GM12878 (cell line): ENCODE data around the gene SH3BP1. TPM values are rescaled to one million over a fixed set of nuclear protein-coding genes. Genes with fewer than 3 reads are reported as not detected.

Experiments
- ATF7 ChIP-seq: fragments of 450-650 bp; IDR thresholded peaks from 2 replicates; pipeline ENCODE4 v1.6.1; 2016; ENCODE audit warnings: low read depth, mild to moderate bottlenecking
- CBX5 ChIP-seq: sonication (generic); IDR thresholded peaks from 2 replicates; pipeline ENCODE4 v1.6.1; 2016; ENCODE audit warnings: low read depth, moderate library complexity, mild to moderate bottlenecking, inconsistent platforms
- E2F8 ChIP-seq: fragments of 450-650 bp; IDR thresholded peaks from 2 replicates; pipeline ENCODE4 v1.6.1; 2018; ENCODE audit warnings: mild to moderate bottlenecking, low read depth, moderate library complexity; ENCODE audit not compliant: partially characterized antibody
- ESRRA ChIP-seq: IDR thresholded peaks from 2 replicates; pipeline ENCODE4 v1.6.1; 2012; ENCODE audit warnings: mild to moderate bottlenecking, low read length, improper control_type of control experiment
- EZH2 ChIP-seq: IDR thresholded peaks from 2 replicates; pipeline ENCODE4 v1.6.1; 2012; ENCODE audit warnings: low read depth, mild to moderate bottlenecking, control low read depth, inconsistent platforms, low read length, borderline replicate concordance; ENCODE audit not compliant: control insufficient read depth
- FOXM1 ChIP-seq: IDR thresholded peaks from 2 replicates; pipeline ENCODE4 v1.6.1; 2012; ENCODE audit warnings: low read depth, mild to moderate bottlenecking, inconsistent platforms, low read length, moderate library complexity
- HCFC1 ChIP-seq: fragments of 150-350 bp; IDR thresholded peaks from 2 replicates; pipeline ENCODE4 v1.6.1; 2014; ENCODE audit warnings: low read length
- IKZF1 ChIP-seq: fragments of 450-650 bp; conservative IDR thresholded peaks from 2 replicates; pipeline ENCODE4 v1.6.1; 2017; ENCODE audit warnings: antibody characterized with exemption, mild to moderate bottlenecking
- IRF4 ChIP-seq: IDR thresholded peaks from 2 replicates; pipeline ENCODE4 v1.6.1; 2011; ENCODE audit warnings: low read depth, low read length
- POLR2A ChIP-seq: IDR thresholded peaks from 2 replicates; pipeline ENCODE4 v1.6.1; 2011; ENCODE audit warnings: low read depth, mild to moderate bottlenecking, low read length
- REST ChIP-seq: IDR thresholded peaks from 2 replicates; pipeline ENCODE4 v1.6.1; 2012; ENCODE audit warnings: mild to moderate bottlenecking, low read depth, low read length
- SMC3 ChIP-seq: IDR thresholded peaks from 2 replicates; pipeline ENCODE4 v1.6.1; 2011; ENCODE audit warnings: low read length, improper control_type of control experiment, borderline replicate concordance
- SUZ12 ChIP-seq: fragments of 200-600 bp; sonication (generic); IDR thresholded peaks from one replicate; pipeline ENCODE4 v1.6.1; 2018; ENCODE audit warnings: antibody characterized with exemption, mild to moderate bottlenecking; ENCODE audit not compliant: unreplicated experiment
- USF1 ChIP-seq: IDR thresholded peaks from 2 replicates; pipeline ENCODE4 v1.6.1; 2011; ENCODE audit warnings: borderline replicate concordance, low read depth, mild to moderate bottlenecking, moderate library complexity, mixed read lengths, low read length; ENCODE audit not compliant: insufficient read depth; ENCODE audit errors: extremely low read length
- ZNF687 ChIP-seq: fragments of 450-650 bp; IDR thresholded peaks from 2 replicates; pipeline ENCODE4 v1.6.1; 2017; ENCODE audit warnings: mild to moderate bottlenecking, moderate library complexity
- polyA plus RNA-seq, 11 experiments: library from polyadenylated mRNA; depleted of rRNA in 4 of 11; unstranded in 6 of 11; stranded (reverse) in 5 of 11; fragments of >200 nt; fragmentation: Nextera tagmentation in 4 of 11; fragmentation: Illumina TruSeq in 1 of 11; extraction: Ambion mirVana in 4 of 11; extraction: Trizol in 1 of 11; gene quantifications; 1 replicate in 1 of 11; 2 replicates in 10 of 11; pipeline versions ENCODE4 v1.2.1 to v1.2.3, GENCODE V29; 2011 to 2016; ENCODE audit warnings: inconsistent platforms in 2 of 11, missing spikeins in 2 of 11, low read depth in 1 of 11
- total RNA-seq, 4 experiments: library from RNA; depleted of rRNA in 3 of 4; stranded (reverse); fragments of >200 nt in 3 of 4; fragmentation: Illumina TruSeq in 1 of 4; extraction: Trizol in 1 of 4; gene quantifications; 2 replicates each; pipeline versions ENCODE4 v1.2.1 to v1.2.3, GENCODE V29; 2013 to 2021
- TF ChIP-seq, protein P1 (sequence below): fragments of 450-650 bp; formaldehyde crosslinking; IDR thresholded peaks from 2 replicates; pipeline ENCODE4 v1.4.0; 2022; ENCODE audit warnings: mild to moderate bottlenecking, moderate library complexity

SH3BP1 gene
- total and polyA plus RNA-seq, 10 of the 15 experiments (the other 5 are each of a cell fraction or from before 2014, with no cell fraction given), result 0.29 to 70.5 (median 22.5) TPM

- TF ChIP-seq ZNF687 (0 out of 2 replicates have a peak, but pooled peaks have one; percentile 27), IKZF1 (peak; percentile 37; the same call in 1 of the 2 replicates), SMC3 (no peak), IRF4 (no peak), POLR2A (no peak; the same call in 1 of the 2 replicates), USF1 (no peak), ESRRA (no peak), SUZ12 (no peak), FOXM1 (no peak), ATF7 (no peak), EZH2 (no peak), CBX5 (no peak), REST (no peak), E2F8 (no peak), HCFC1 (no peak)
- TF ChIP-seq, protein P1, sequence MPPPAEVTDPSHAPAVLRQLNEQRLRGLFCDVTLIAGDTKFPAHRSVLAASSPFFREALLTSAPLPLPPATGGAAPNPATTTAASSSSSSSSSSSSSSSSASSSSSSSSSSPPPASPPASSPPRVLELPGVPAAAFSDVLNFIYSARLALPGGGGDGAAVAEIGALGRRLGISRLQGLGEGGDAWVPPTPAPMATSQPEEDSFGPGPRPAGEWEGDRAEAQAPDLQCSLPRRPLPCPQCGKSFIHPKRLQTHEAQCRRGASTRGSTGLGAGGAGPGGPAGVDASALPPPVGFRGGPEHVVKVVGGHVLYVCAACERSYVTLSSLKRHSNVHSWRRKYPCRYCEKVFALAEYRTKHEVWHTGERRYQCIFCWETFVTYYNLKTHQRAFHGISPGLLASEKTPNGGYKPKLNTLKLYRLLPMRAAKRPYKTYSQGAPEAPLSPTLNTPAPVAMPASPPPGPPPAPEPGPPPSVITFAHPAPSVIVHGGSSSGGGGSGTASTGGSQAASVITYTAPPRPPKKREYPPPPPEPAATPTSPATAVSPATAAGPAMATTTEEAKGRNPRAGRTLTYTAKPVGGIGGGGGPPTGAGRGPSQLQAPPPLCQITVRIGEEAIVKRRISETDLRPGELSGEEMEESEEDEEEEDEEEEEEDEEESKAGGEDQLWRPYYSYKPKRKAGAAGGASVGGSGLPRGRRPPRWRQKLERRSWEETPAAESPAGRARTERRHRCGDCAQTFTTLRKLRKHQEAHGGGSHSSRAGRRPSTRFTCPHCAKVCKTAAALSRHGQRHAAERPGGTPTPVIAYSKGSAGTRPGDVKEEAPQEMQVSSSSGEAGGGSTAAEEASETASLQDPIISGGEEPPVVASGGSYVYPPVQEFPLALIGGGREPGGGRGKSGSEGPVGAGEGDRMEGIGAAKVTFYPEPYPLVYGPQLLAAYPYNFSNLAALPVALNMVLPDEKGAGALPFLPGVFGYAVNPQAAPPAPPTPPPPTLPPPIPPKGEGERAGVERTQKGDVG (CRISPR knock-in tag), result no peak
These were observed 13.3 kb upstream of the SH3BP1 start (continued) for GRCh38 chr22:37626144-37626543.
